Peyer's patch (tissue), 4 donors: ENCODE measurements around the gene NAV2.

Experiments used
- POLR2A ChIP-seq, 2 donors: fragments of 450-650 bp; IDR thresholded peaks; one replicate each; pipeline ENCODE4 v1.5.1; 2017; ENCODE audit warnings: antibody characterized with exemption in 2 of 2, mild to moderate bottlenecking in 2 of 2, moderate library complexity in 2 of 2
- TF ChIP-seq, protein P1 (sequence below), 6 experiments: fragments of 450-650 bp in 4 of 6; fragments of 200-600 bp in 2 of 6; sonication (generic) in 1 of 6; IDR thresholded peaks; one replicate each; pipeline ENCODE4 v1.5.1; 2017 to 2019; ENCODE audit warnings: antibody characterized with exemption in 6 of 6, mild to moderate bottlenecking in 3 of 6, moderate library complexity in 1 of 6

DNA sequence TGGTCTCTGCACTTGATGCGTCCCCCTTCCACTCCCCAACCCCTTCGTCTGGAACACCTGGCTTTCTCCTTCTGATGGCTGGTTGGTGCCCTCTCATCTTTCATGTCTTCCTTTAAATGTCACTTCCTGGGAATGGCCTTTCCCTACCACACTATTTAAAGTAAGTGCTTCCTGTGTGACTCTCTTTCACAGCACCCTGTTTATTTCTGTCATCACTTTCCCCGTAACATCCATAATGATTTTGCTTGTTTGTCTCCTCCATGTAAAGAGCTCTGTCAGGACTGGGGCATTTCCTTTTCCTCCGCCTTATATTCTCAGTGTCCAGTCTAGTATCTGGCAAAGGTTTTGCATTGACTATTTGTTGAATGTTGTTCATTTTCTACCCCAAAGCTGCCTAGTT is 304.7 kb downstream of the NAV2 start:
- TF ChIP-seq, protein P1, sequence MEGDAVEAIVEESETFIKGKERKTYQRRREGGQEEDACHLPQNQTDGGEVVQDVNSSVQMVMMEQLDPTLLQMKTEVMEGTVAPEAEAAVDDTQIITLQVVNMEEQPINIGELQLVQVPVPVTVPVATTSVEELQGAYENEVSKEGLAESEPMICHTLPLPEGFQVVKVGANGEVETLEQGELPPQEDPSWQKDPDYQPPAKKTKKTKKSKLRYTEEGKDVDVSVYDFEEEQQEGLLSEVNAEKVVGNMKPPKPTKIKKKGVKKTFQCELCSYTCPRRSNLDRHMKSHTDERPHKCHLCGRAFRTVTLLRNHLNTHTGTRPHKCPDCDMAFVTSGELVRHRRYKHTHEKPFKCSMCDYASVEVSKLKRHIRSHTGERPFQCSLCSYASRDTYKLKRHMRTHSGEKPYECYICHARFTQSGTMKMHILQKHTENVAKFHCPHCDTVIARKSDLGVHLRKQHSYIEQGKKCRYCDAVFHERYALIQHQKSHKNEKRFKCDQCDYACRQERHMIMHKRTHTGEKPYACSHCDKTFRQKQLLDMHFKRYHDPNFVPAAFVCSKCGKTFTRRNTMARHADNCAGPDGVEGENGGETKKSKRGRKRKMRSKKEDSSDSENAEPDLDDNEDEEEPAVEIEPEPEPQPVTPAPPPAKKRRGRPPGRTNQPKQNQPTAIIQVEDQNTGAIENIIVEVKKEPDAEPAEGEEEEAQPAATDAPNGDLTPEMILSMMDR (IDR thresholded peaks at IDR 0.05): no peak
- TF ChIP-seq POLR2A (IDR thresholded peaks at IDR 0.05): no peak
